ENCODE data around the gene ACTL7A.

GRCh38 chr9:108874058-108874788 lies 12.2 kb downstream of the ACTL7A start:
- no peak for TF ChIP-seq MAX (CRISPR knock-in tag; IDR thresholded peaks at IDR 0.05)
- TF ChIP-seq SUPT5H (IDR thresholded peaks at IDR 0.05), result no peak

All from K562 (cell line).